Measurements from ENCODE around the gene PKIG. TPM values are rescaled to one million over a fixed set of nuclear protein-coding genes. Genes with fewer than 3 reads are reported as not detected.

PKIG gene
- total and polyA plus RNA-seq, 4 experiments from 2014 or later: 0.36 to 1.1 (median 0.89) TPM

DNA sequence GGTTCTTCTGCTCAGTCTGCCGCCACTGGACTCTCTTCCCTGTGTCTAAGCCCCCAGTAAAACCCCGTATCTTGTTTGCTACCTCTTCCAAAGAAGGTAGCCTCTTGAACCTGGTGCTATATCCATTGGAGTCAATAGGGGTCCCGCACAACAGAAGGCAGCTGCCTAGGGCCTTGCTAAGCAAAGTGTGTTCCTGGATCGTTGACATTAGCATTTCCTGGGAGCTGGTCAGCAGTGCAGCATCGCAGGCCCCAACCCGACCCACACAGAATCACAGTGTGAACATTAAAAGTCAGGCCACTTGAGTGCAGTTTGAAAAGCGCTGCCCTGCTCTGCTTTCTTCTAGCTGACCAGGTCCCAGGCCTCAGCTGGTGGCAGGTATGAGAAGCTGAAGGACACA is 66.2 kb downstream of the PKIG start:
- peaks cover 0 to 2% (median 0%) of the 10 kb centered on the region in 8 donors for H3K9me3 Mint-ChIP-seq
- Histone ChIP-seq H3K27ac (ENCODE audit: low read depth, low read length) (peak overlapping the region; percentile 82), H3K4me3 (ENCODE audit: low read length in 2 of 2) (no peak overlapping the region), H3K27me3 (ENCODE audit: insufficient read depth, low read length) (no peaks in the 10 kb centered on the region), H3K36me3 (ENCODE audit: insufficient read depth, low read length) (no peaks in the 10 kb centered on the region), H3K9me3 (ENCODE audit: control insufficient read depth in 1 of 2, low read length in 2 of 2) (no peaks in the 10 kb centered on the region), H3K4me1 (ENCODE audit: insufficient read depth, low read length) (peaks cover 84% of the 10 kb centered on the region)
- ChIA-PET CTCF (ENCODE audit: partially characterized antibody) (interaction anchor here (0.8 to 6.2 kb wide), 4 partner anchors 16 to 35 kb away, joined by 3 to 83 read pairs (median 4); no protein-coding TSS in a partner anchor), POLR2A (ENCODE audit: partially characterized antibody) (interaction anchor here (2.0 kb wide), 1 partner anchor 34 kb away, joined by 11 read pairs; no protein-coding TSS in a partner anchor)
- peaks cover 49 to 89% (median 74%) of the 10 kb centered on the region in 4 donors for H3K4me1 Mint-ChIP-seq
- H3K27me3 Mint-ChIP-seq: no peaks in the 10 kb centered on the region
- peaks cover 0 to 5% of the 10 kb centered on the region in 2 donors for H3K36me3 Mint-ChIP-seq
- H3K4me3 Mint-ChIP-seq: peak overlapping the region in 6 of 8 donors; percentile 68 to 96 (median 90)
- H3K27ac Mint-ChIP-seq: peak overlapping the region; percentile 82 to 96 (median 92)
- DNase-seq: no peak
- intact Hi-C loops (cut with micrococcal nuclease): loop anchor here (10.0 kb wide), 1 partner anchor 434 kb away; the partner anchor contains the start of gene OSER1

DNA sequence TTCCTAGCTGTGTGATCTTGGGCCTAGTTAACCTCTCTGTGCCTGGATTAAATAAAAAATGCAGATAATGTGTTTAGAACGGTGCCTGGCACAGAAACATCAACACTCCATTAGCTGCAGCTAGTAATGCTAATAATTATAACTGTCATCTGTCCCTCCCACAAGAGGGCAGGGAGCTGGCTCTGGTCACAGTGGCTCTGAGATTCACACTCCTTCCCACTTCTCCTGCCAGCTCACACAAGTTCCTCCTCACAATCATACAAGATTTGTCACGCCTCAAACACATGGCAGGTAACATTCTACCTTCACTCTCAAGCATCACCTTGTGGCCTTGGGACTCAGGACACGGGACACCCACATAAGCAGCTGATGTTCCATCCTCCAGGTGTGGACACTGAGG is 66.7 kb downstream of the PKIG start:
- peak overlapping the region; percentile 54 to 96 (median 84) for H3K4me3 Mint-ChIP-seq
- peaks cover 79% of the 10 kb centered on the region for H3K4me1 ChIP-seq (ENCODE audit: insufficient read depth, low read length)
- H3K27ac ChIP-seq (ENCODE audit: low read depth, low read length): peak overlapping the region; percentile 82
- ChIA-PET POLR2A (ENCODE audit: partially characterized antibody) (interaction anchor here (2.0 kb wide), 1 partner anchor 34 kb away, joined by 11 read pairs; no protein-coding TSS in a partner anchor), CTCF (ENCODE audit: partially characterized antibody) (interaction anchor here (0.8 to 6.2 kb wide), 5 partner anchors 16 to 431 kb away, joined by 3 to 83 read pairs (median 4); no protein-coding TSS in a partner anchor)
- no peaks in the 10 kb centered on the region for H3K27me3 Mint-ChIP-seq
- peaks cover 0 to 5% of the 10 kb centered on the region in 2 donors for H3K36me3 Mint-ChIP-seq
- peaks cover 45 to 85% (median 70%) of the 10 kb centered on the region in 4 donors for H3K4me1 Mint-ChIP-seq
- no peak overlapping the region for H3K4me3 ChIP-seq (ENCODE audit: low read length in 2 of 2)
- peaks cover 0 to 2% (median 0%) of the 10 kb centered on the region in 8 donors for H3K9me3 Mint-ChIP-seq
- H3K27ac Mint-ChIP-seq: peak overlapping the region; percentile 82 to 94 (median 92)
- no peaks in the 10 kb centered on the region for H3K27me3 ChIP-seq (ENCODE audit: insufficient read depth, low read length)
- no peaks in the 10 kb centered on the region for H3K9me3 ChIP-seq (ENCODE audit: control insufficient read depth in 1 of 2, low read length in 2 of 2)
- H3K36me3 ChIP-seq (ENCODE audit: insufficient read depth, low read length): no peaks in the 10 kb centered on the region
- intact Hi-C loops (cut with micrococcal nuclease): loop anchor here (10.0 kb wide), 1 partner anchor 434 kb away; the partner anchor contains the start of gene OSER1
- no peak for DNase-seq

GRCh38 chr20:44649976-44650375 is 67.6 kb downstream of the PKIG start:
- H3K4me1 ChIP-seq (ENCODE audit: insufficient read depth, low read length): peaks cover 70% of the 10 kb centered on the region
- H3K27ac ChIP-seq (ENCODE audit: low read depth, low read length): peak overlapping the region; percentile 72
- Mint-ChIP-seq H3K4me1 (peaks cover 38 to 77% (median 62%) of the 10 kb centered on the region in 4 donors), H3K27ac (peak overlapping the region; percentile 79 to 97 (median 92)), H3K9me3 (peaks cover 0 to 2% (median 0%) of the 10 kb centered on the region in 8 donors), H3K36me3 (peaks cover 0 to 5% of the 10 kb centered on the region in 2 donors), H3K27me3 (no peaks in the 10 kb centered on the region), H3K4me3 (peak overlapping the region; percentile 87 to 96 (median 92))
- H3K4me3 ChIP-seq (ENCODE audit: low read length in 2 of 2): peak overlapping the region; percentile 76 to 81
- POLR2A ChIA-PET (ENCODE audit: partially characterized antibody): interaction anchor here (0.6 to 3.5 kb wide), 10 partner anchors 7 to 128 kb away, joined by 3 to 44 read pairs (median 6); partner anchors contain the start of gene SERINC3
- CTCF ChIA-PET (ENCODE audit: partially characterized antibody): interaction anchor here (0.7 to 6.2 kb wide), 8 partner anchors 16 to 642 kb away, joined by 3 to 83 read pairs (median 4); no protein-coding TSS in a partner anchor
- no peaks in the 10 kb centered on the region for H3K27me3 ChIP-seq (ENCODE audit: insufficient read depth, low read length)
- DNase-seq: no peak
- H3K9me3 ChIP-seq (ENCODE audit: control insufficient read depth in 1 of 2, low read length in 2 of 2): no peaks in the 10 kb centered on the region
- H3K36me3 ChIP-seq (ENCODE audit: insufficient read depth, low read length): no peaks in the 10 kb centered on the region
- intact Hi-C loops (cut with micrococcal nuclease): loop anchor here (5.0 to 10.0 kb wide), 2 partner anchors 128 to 435 kb away; partner anchors contain the start of genes OSER1 and SERINC3

GRCh38 chr20:44650771-44651433 is 68.5 kb downstream of the PKIG start:
- H3K4me3 ChIP-seq (ENCODE audit: low read length in 2 of 2): peak overlapping the region; percentile 76 to 81
- H3K9me3 Mint-ChIP-seq: peaks cover 0 to 2% (median 0%) of the 10 kb centered on the region in 8 donors

GRCh38 chr20:44651434-44651683 is 69.0 kb downstream of the PKIG start:
- no peak for DNase-seq
- peak overlapping the region; percentile 76 to 81 for H3K4me3 ChIP-seq (ENCODE audit: low read length in 2 of 2)
- no peaks in the 10 kb centered on the region for H3K36me3 ChIP-seq (ENCODE audit: insufficient read depth, low read length)
- H3K27me3 ChIP-seq (ENCODE audit: insufficient read depth, low read length): no peaks in the 10 kb centered on the region
- CTCF ChIA-PET (ENCODE audit: partially characterized antibody): interaction anchor here (0.7 to 6.2 kb wide), 6 partner anchors 8 to 267 kb away, joined by 3 to 83 read pairs (median 4); no protein-coding TSS in a partner anchor
- peak overlapping the region; percentile 72 for H3K27ac ChIP-seq (ENCODE audit: low read depth, low read length)
- H3K4me3 Mint-ChIP-seq: peak overlapping the region; percentile 87 to 98 (median 93)
- intact Hi-C loops (cut with micrococcal nuclease): loop anchor here (1.0 to 5.0 kb wide), 2 partner anchors 8 to 129 kb away; partner anchors contain the start of gene SERINC3
- POLR2A ChIA-PET (ENCODE audit: partially characterized antibody): interaction anchor here (0.6 to 3.5 kb wide), 9 partner anchors 9 to 130 kb away, joined by 3 to 44 read pairs (median 9); partner anchors contain the start of gene SERINC3
- no peaks in the 10 kb centered on the region for H3K27me3 Mint-ChIP-seq
- peak overlapping the region in 6 of 7 donors; percentile 91 to 97 (median 92) for H3K27ac Mint-ChIP-seq
- peaks cover 56% of the 10 kb centered on the region for H3K4me1 ChIP-seq (ENCODE audit: insufficient read depth, low read length)
- peaks cover 30 to 63% (median 52%) of the 10 kb centered on the region in 4 donors for H3K4me1 Mint-ChIP-seq
- H3K36me3 Mint-ChIP-seq: peaks cover 0 to 5% of the 10 kb centered on the region in 2 donors
- H3K9me3 Mint-ChIP-seq: peaks cover 0 to 2% (median 0%) of the 10 kb centered on the region in 8 donors
- H3K9me3 ChIP-seq (ENCODE audit: control insufficient read depth in 1 of 2, low read length in 2 of 2): no peaks in the 10 kb centered on the region

More at GRCh38 chr20:44650771-44651433, 68.5 kb downstream of the PKIG start:
- H3K36me3 ChIP-seq (ENCODE audit: insufficient read depth, low read length): no peaks in the 10 kb centered on the region
- H3K4me1 ChIP-seq (ENCODE audit: insufficient read depth, low read length): peaks cover 61% of the 10 kb centered on the region
- Mint-ChIP-seq H3K4me1 (peaks cover 35 to 67% (median 56%) of the 10 kb centered on the region in 4 donors), H3K36me3 (peaks cover 0 to 5% of the 10 kb centered on the region in 2 donors), H3K27me3 (no peaks in the 10 kb centered on the region), H3K4me3 (peak overlapping the region; percentile 87 to 96 (median 92)), H3K27ac (peak overlapping the region; percentile 90 to 97 (median 92))
- H3K27me3 ChIP-seq (ENCODE audit: insufficient read depth, low read length): no peaks in the 10 kb centered on the region
- DNase-seq: peak in 4 of 5 donors; percentile 31 to 54 (median 40)
- POLR2A ChIA-PET (ENCODE audit: partially characterized antibody): interaction anchor here (0.6 to 3.5 kb wide), 10 partner anchors 8 to 1195 kb away, joined by 3 to 44 read pairs (median 9); partner anchors contain the start of gene SERINC3
- intact Hi-C loops (cut with micrococcal nuclease): loop anchor here (1.0 to 5.0 kb wide), 2 partner anchors 8 to 129 kb away; partner anchors contain the start of gene SERINC3
- CTCF ChIA-PET (ENCODE audit: partially characterized antibody): interaction anchor here (0.9 to 6.2 kb wide), 6 partner anchors 18 to 267 kb away, joined by 3 to 83 read pairs (median 4); no protein-coding TSS in a partner anchor
- H3K9me3 ChIP-seq (ENCODE audit: control insufficient read depth in 1 of 2, low read length in 2 of 2): no peaks in the 10 kb centered on the region
- peak overlapping the region; percentile 72 for H3K27ac ChIP-seq (ENCODE audit: low read depth, low read length)

DNA sequence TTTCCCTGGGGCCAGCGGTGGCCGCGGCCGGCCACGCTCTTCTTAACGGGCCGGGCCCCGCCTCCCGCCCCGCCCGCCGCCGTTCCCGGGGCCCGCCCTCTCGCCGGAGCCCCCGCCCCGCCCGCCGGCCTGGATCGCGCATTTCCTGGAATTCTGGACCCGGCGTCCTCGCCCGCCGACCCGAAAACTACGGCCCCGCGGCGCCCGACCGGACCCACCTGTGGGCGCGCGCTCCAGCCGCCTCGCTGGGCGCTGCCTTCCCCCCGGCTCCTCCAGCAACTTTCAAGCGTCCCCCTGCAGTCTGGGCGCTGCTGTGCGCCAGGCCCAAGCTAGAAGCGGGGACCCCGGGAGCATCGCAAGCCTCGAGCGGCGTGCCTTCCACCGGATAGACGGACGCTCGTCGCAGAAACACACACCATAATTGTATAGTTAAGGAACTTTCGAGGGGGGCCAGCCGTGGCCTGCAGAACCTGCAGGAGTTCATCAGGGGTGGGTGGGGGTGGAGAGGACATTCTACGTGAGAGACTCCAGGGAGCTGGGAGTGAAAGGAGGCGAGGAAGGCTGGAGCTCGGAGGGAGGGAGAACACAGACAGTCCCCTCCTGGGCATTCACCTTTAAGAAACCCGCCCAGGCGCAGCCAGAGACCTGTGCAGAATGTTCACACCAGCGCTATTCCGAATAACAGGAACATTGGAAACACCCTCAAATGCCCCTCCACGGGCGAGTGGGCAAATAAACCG is 69.5 kb downstream of the PKIG start, which contains the start of gene ADA:
ADA (minus strand) TSS at position 16 of the 740 bp plus-strand sequence. CDS start 92 bp downstream, outside the sequence.
- Mint-ChIP-seq H3K27me3 (no peaks in the 10 kb centered on the region), H3K4me1 (peaks cover 25 to 58% (median 47%) of the 10 kb centered on the region in 4 donors), H3K9me3 (peaks cover 0 to 2% (median 0%) of the 10 kb centered on the region in 8 donors), H3K4me3 (peak within 1 kb of the TSS; percentile 91 to 98 (median 93)), H3K36me3 (peaks cover 0 to 5% of the 10 kb centered on the region in 2 donors), H3K27ac (peak within 1 kb of the TSS; percentile 91 to 97 (median 95))
- POLR2A ChIA-PET (ENCODE audit: partially characterized antibody): interaction anchor here (0.6 to 3.5 kb wide), 9 partner anchors 8 to 130 kb away, joined by 3 to 44 read pairs (median 9); partner anchors contain the start of gene SERINC3
- intact Hi-C loops (cut with micrococcal nuclease): loop anchor here (1.0 to 5.0 kb wide), 3 partner anchors 9 to 130 kb away; partner anchors contain the start of gene SERINC3
- CTCF ChIA-PET (ENCODE audit: partially characterized antibody): interaction anchor here (0.7 to 6.2 kb wide), 6 partner anchors 8 to 268 kb away, joined by 3 to 83 read pairs (median 4); no protein-coding TSS in a partner anchor
- H3K4me3 ChIP-seq (ENCODE audit: low read length in 2 of 2): peak within 1 kb of the TSS; percentile 76 to 81
- H3K4me1 ChIP-seq (ENCODE audit: insufficient read depth, low read length): peaks cover 52% of the 10 kb centered on the region
- no peaks in the 10 kb centered on the region for H3K36me3 ChIP-seq (ENCODE audit: insufficient read depth, low read length)
- no peaks in the 10 kb centered on the region for H3K9me3 ChIP-seq (ENCODE audit: control insufficient read depth in 1 of 2, low read length in 2 of 2)
- peak within 1 kb of the TSS; percentile 72 for H3K27ac ChIP-seq (ENCODE audit: low read depth, low read length)
- H3K27me3 ChIP-seq (ENCODE audit: insufficient read depth, low read length): no peaks in the 10 kb centered on the region
- DNase-seq: peak; percentile 39 to 57 (median 43)

All from CD4-positive, alpha-beta memory T cell (primary cell).